Measurements from ENCODE around the gene LPP. TPM values are rescaled to one million over a fixed set of nuclear protein-coding genes. Genes with fewer than 3 reads are reported as not detected.

Gene LPP
- total RNA-seq, 1 experiment from 2014 or later, result 148 TPM

GRCh38 chr3:188292251-188292650 is 138.3 kb downstream of the LPP start:
- peaks cover 37% of the 10 kb centered on the region for H3K79me2 ChIP-seq (ENCODE audit: low read depth)
- intact Hi-C loops (cut with micrococcal nuclease; ENCODE audit: unreplicated experiment), result loop anchor here (10.0 kb wide), 1 partner anchor 383 kb away; no protein-coding TSS in a partner anchor
- H3F3A ChIP-seq (ENCODE audit: insufficient read depth, low read depth), result peaks cover 32% of the 10 kb centered on the region
- POLR2A ChIA-PET (ENCODE audit: unreplicated experiment), result no interaction called here
- H3K4me3 ChIP-seq, result no peak overlapping the region
- BruUV-seq (replicated peaks), result no TSS peak
- H3K4me2 ChIP-seq, result no peak overlapping the region
- H3K27ac ChIP-seq, result no peak overlapping the region
- no peaks in the 10 kb centered on the region for H3K9me3 ChIP-seq (ENCODE audit: insufficient read depth, low read depth)
- no peak for DNase-seq
- no peaks in the 10 kb centered on the region for H3K9me2 ChIP-seq (ENCODE audit: insufficient read depth)
- TF ChIP-seq EZH2 (IDR thresholded peaks at IDR 0.05; ENCODE audit: low read depth) (no peak), CTCF (conservative IDR thresholded peaks at IDR 0.05) (no peak)
- H2AFZ ChIP-seq, result no peak overlapping the region
- CTCF ChIA-PET, result no interaction called here
- H4K20me1 ChIP-seq (ENCODE audit: insufficient read depth), result 0 out of 2 replicates have a peak, but pooled peaks cover 3% of the 10 kb centered on the region
- no peaks in the 10 kb centered on the region; the same call in 1 of the 2 replicates for H3K36me3 ChIP-seq (ENCODE audit: low read depth)
- H3K27me3 ChIP-seq (ENCODE audit: insufficient read depth, low read depth), result no peaks in the 10 kb centered on the region
- H3K4me1 ChIP-seq (replicated peaks; ENCODE audit: insufficient read depth), result peaks cover 38% of the 10 kb centered on the region

DNA sequence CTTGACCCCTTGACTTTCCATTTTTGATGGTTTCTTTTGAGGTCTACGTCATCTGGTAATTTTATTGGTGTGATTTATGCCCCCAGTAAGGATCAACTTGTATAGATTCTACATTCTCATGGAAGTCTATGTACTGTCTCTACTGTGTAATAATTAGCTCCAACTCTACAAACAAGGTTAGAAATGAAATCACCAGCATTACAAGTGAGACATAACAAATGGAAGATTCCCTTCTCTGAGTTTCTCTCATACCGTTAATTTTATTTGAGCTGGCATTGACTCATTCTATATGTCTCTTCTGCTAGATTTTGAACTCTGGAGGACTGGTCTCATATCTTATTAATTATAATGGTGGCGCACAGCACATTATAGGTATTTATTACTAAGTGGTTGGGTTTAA is 138.9 kb downstream of the LPP start:
- DNase-seq, result no peak
- H3K27ac ChIP-seq, result no peak overlapping the region
- TF ChIP-seq EZH2 (IDR thresholded peaks at IDR 0.05; ENCODE audit: low read depth) (no peak), CTCF (conservative IDR thresholded peaks at IDR 0.05) (no peak)
- intact Hi-C loops (cut with micrococcal nuclease; ENCODE audit: unreplicated experiment), result loop anchor here (10.0 kb wide), 1 partner anchor 382 kb away; no protein-coding TSS in a partner anchor
- no peak overlapping the region for H3K4me2 ChIP-seq
- peaks cover 44% of the 10 kb centered on the region for H3K4me1 ChIP-seq (replicated peaks; ENCODE audit: insufficient read depth)
- BruUV-seq (replicated peaks), result no TSS peak
- ChIA-PET POLR2A (ENCODE audit: unreplicated experiment) (interaction anchor here (0.6 kb wide), 2 partner anchors 237 to 1522 kb away, joined by 3 to 5 read pairs; no protein-coding TSS in a partner anchor), CTCF (interaction anchor here (0.6 kb wide), 1 partner anchor 19 kb away, joined by 19 read pairs; no protein-coding TSS in a partner anchor)
- no peaks in the 10 kb centered on the region for H3K27me3 ChIP-seq (ENCODE audit: insufficient read depth, low read depth)
- H3K79me2 ChIP-seq (ENCODE audit: low read depth), result peaks cover 38% of the 10 kb centered on the region
- H3F3A ChIP-seq (ENCODE audit: insufficient read depth, low read depth), result peaks cover 38% of the 10 kb centered on the region
- no peak overlapping the region for H2AFZ ChIP-seq
- H3K4me3 ChIP-seq, result no peak overlapping the region
- no peaks in the 10 kb centered on the region; the same call in 1 of the 2 replicates for H3K36me3 ChIP-seq (ENCODE audit: low read depth)
- 0 out of 2 replicates have a peak, but pooled peaks cover 3% of the 10 kb centered on the region for H4K20me1 ChIP-seq (ENCODE audit: insufficient read depth)
- no peaks in the 10 kb centered on the region for H3K9me3 ChIP-seq (ENCODE audit: insufficient read depth, low read depth)
- H3K9me2 ChIP-seq (ENCODE audit: insufficient read depth), result no peaks in the 10 kb centered on the region

- Histone ChIP-seq H3K4me1 (replicated peaks; ENCODE audit: insufficient read depth) (peaks cover 55% of the 10 kb centered on the region), H3K27ac (peak overlapping the region; percentile 77), H3K4me2 (peak overlapping the region; percentile 56), H3K4me3 (peak overlapping the region; percentile 8; the same call in 1 of the 2 replicates), H3K27me3 (ENCODE audit: insufficient read depth, low read depth) (no peaks in the 10 kb centered on the region), H4K20me1 (ENCODE audit: insufficient read depth) (0 out of 2 replicates have a peak, but pooled peaks cover 3% of the 10 kb centered on the region), H3K79me2 (ENCODE audit: low read depth) (peaks cover 45% of the 10 kb centered on the region), H3F3A (ENCODE audit: insufficient read depth, low read depth) (peaks cover 38% of the 10 kb centered on the region), H3K9me2 (ENCODE audit: insufficient read depth) (no peaks in the 10 kb centered on the region), H2AFZ (no peak overlapping the region), H3K36me3 (ENCODE audit: low read depth) (no peaks in the 10 kb centered on the region; the same call in 1 of the 2 replicates), H3K9me3 (ENCODE audit: insufficient read depth, low read depth) (no peaks in the 10 kb centered on the region)
- ChIA-PET CTCF (interaction anchor here (0.6 to 1.4 kb wide), 2 partner anchors 555 to 1431 kb away, joined by 4 to 5 read pairs; no protein-coding TSS in a partner anchor), POLR2A (ENCODE audit: unreplicated experiment) (interaction anchor here (0.6 to 1.0 kb wide), 5 partner anchors 24 to 588 kb away, joined by 3 to 13 read pairs (median 4); no protein-coding TSS in a partner anchor)
- no peak for DNase-seq
- intact Hi-C loops (cut with micrococcal nuclease; ENCODE audit: unreplicated experiment), result loop anchor here (2.0 to 10.0 kb wide), 3 partner anchors 55 to 549 kb away; partner anchors contain the start of gene BCL6
- BruUV-seq (replicated peaks), result no TSS peak
- TF ChIP-seq EZH2 (IDR thresholded peaks at IDR 0.05; ENCODE audit: low read depth) (no peak), CTCF (conservative IDR thresholded peaks at IDR 0.05) (no peak)
Observed at GRCh38 chr3:188294113-188294512, 140.2 kb downstream of the LPP start.

All from PC-9 (cell line).